HEK293T (cell line): ENCODE results near the gene CYP26C1.

ENCODE experiments used
- ARNT ChIP-seq: fragments of 450-650 bp; IDR thresholded peaks from 2 replicates; pipeline ENCODE4 v1.6.1; 2017; ENCODE audit warnings: mild to moderate bottlenecking
- BHLHE40 ChIP-seq: fragments of 450-650 bp; IDR thresholded peaks from 2 replicates; pipeline ENCODE4 v1.6.1; 2016; ENCODE audit warnings: mild to moderate bottlenecking, moderate library complexity, borderline replicate concordance
- FOXA1 ChIP-seq: fragments of 450-650 bp; IDR thresholded peaks from 2 replicates; pipeline ENCODE4 v1.6.1; 2016; ENCODE audit warnings: mild to moderate bottlenecking
- FOXM1 ChIP-seq: fragments of 450-650 bp; IDR thresholded peaks from 2 replicates; pipeline ENCODE4 v1.6.1; 2017; ENCODE audit warnings: mild to moderate bottlenecking, borderline replicate concordance
- NFRKB ChIP-seq: fragments of 450-650 bp; IDR thresholded peaks from 2 replicates; pipeline ENCODE4 v1.6.1; 2016; ENCODE audit warnings: mild to moderate bottlenecking, moderate library complexity
- SUZ12 ChIP-seq: fragments of 450-650 bp; IDR thresholded peaks from 2 replicates; pipeline ENCODE4 v1.6.1; 2016; ENCODE audit warnings: mild to moderate bottlenecking

GRCh38 chr10:93091960-93092359 lies 31.4 kb downstream of the CYP26C1 start:
- TF ChIP-seq FOXA1 (no peak), BHLHE40 (no peak), FOXM1 (no peak), NFRKB (no peak), SUZ12 (no peak), ARNT (no peak)
